ENCODE results near the gene MALRD1.

- TF ChIP-seq, protein P1, sequence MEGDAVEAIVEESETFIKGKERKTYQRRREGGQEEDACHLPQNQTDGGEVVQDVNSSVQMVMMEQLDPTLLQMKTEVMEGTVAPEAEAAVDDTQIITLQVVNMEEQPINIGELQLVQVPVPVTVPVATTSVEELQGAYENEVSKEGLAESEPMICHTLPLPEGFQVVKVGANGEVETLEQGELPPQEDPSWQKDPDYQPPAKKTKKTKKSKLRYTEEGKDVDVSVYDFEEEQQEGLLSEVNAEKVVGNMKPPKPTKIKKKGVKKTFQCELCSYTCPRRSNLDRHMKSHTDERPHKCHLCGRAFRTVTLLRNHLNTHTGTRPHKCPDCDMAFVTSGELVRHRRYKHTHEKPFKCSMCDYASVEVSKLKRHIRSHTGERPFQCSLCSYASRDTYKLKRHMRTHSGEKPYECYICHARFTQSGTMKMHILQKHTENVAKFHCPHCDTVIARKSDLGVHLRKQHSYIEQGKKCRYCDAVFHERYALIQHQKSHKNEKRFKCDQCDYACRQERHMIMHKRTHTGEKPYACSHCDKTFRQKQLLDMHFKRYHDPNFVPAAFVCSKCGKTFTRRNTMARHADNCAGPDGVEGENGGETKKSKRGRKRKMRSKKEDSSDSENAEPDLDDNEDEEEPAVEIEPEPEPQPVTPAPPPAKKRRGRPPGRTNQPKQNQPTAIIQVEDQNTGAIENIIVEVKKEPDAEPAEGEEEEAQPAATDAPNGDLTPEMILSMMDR (IDR thresholded peaks at IDR 0.05), result no peak
- TF ChIP-seq POLR2A (IDR thresholded peaks at IDR 0.05), result no peak
Observed at GRCh38 chr10:19466709-19467108, 418.1 kb downstream of the MALRD1 start.

All from uterus (tissue), 2 donors.